Measurements from ENCODE around the gene SGSM1.
"Not testable (repeated sequence)": the region's sequence is repeated elsewhere in the genome, so short reads cannot be mapped to it uniquely, and the experiment has no call there.

Gene SGSM1

DNA sequence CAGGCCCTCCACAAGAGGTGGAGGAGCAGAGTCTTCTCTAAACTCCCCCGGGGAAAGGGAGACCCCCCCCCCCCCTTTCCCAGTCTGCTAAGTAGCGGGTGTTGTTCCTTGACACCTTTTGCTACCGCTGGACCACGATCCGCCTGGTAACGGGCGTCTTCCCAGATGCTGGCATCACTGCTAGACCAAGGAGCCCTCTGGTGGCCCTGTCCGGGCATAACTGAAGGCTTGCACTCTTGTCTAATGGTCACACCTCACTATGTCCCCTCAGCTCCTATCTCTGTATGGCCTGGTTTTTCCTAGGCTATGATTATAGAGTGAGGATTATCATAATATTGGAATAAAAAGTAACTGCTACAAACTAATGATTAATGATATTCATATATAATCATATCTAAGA, 31.5 kb downstream of the SGSM1 start:
- DNase-seq = peak; percentile 41
- not testable (repeated sequence) for H3K36me3 ChIP-seq; H3K27me3 ChIP-seq; H3K4me3 ChIP-seq (ENCODE audit: low read depth, low read length); H3K4me1 ChIP-seq; H3K9me3 ChIP-seq
- peak; percentile 32 for TF ChIP-seq CTCF (IDR thresholded peaks at IDR 0.05; ENCODE audit: low read depth, low read length)

DNA sequence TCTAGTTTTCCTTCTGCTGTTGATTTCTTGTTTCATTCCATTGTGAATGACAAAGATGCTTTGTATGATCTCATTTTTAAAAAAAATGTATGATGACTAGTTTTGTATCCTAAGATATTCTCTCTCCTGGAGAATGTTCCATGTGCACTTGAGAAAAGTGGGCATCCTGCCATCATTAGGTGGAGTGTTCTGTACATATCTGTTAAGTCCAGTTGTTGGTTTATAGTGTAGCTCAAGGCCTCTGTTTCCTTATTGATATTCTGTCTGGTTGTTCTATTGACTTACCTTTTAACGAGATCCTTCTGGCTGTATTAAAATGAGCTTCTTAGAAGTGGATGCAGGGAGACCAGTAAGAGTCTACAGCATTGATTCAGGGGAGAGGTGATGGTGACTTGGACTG, 35.2 kb downstream of the SGSM1 start:
- H3K27me3 ChIP-seq = no peaks in the 10 kb centered on the region
- DNase-seq = no peak
- no peak overlapping the region for H3K4me3 ChIP-seq (ENCODE audit: low read depth, low read length)
- TF ChIP-seq CTCF (IDR thresholded peaks at IDR 0.05; ENCODE audit: low read depth, low read length) = no peak
- H3K36me3 ChIP-seq = no peaks in the 10 kb centered on the region
- H3K4me1 ChIP-seq = no peaks in the 10 kb centered on the region
- H3K9me3 ChIP-seq = no peaks in the 10 kb centered on the region

DNA sequence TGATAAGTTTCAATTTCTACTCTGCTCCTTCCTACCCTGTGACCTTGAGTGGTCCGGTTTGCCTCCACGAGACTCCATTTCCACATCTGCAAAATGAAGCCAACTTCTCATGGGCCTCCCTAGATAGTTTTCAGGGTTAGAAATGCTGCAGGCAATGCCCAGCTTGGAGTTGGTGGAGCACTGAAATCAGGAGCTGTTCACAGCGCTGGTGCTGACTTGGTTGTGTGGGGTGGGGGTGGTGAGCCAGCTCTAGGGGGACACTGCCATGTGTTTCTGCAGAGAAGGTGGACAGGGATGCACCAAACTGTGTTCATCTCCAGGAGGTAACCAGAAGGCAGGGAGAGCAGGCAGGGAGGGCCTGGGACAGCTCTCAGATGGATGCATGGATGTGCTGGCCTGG, 37.0 kb downstream of the SGSM1 start:
- no peaks in the 10 kb centered on the region for H3K27me3 ChIP-seq
- no peak for TF ChIP-seq CTCF (IDR thresholded peaks at IDR 0.05; ENCODE audit: low read depth, low read length)
- no peaks in the 10 kb centered on the region for H3K4me1 ChIP-seq
- no peak for DNase-seq
- no peaks in the 10 kb centered on the region for H3K9me3 ChIP-seq
- H3K4me3 ChIP-seq (ENCODE audit: low read depth, low read length) = no peak overlapping the region
- no peaks in the 10 kb centered on the region for H3K36me3 ChIP-seq

- Histone ChIP-seq H3K27me3 (no peaks in the 10 kb centered on the region), H3K4me1 (no peaks in the 10 kb centered on the region), H3K36me3 (no peaks in the 10 kb centered on the region), H3K9me3 (no peaks in the 10 kb centered on the region), H3K4me3 (ENCODE audit: low read depth, low read length) (no peak overlapping the region)
- TF ChIP-seq CTCF (IDR thresholded peaks at IDR 0.05; ENCODE audit: low read depth, low read length) = no peak
- no peak for DNase-seq
Measured at GRCh38 chr22:24845041-24845898, 39.3 kb downstream of the SGSM1 start.

DNA sequence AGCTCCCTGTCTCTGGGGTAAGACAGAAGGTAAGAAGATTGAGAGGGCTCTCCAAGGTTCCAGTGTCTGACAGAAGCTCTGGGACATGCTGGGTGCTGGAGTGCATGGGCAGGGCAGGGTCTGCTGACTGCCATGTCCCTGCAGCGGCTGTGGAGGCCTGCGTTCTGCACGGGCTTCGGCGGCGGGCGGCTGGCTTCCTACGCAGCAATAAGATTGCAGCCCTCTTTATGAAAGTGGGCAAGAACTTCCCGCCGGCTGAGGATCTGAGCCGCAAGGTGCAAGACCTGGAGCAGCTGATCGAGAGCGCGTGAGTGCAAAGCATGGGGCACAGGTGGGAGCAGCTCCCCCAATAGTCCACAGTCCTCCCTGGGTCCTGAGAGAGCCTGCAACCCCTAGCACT, 41.5 kb downstream of the SGSM1 start:
- no peaks in the 10 kb centered on the region for H3K36me3 ChIP-seq
- no peak overlapping the region for H3K4me3 ChIP-seq (ENCODE audit: low read depth, low read length)
- DNase-seq = no peak
- no peaks in the 10 kb centered on the region for H3K27me3 ChIP-seq
- TF ChIP-seq CTCF (IDR thresholded peaks at IDR 0.05; ENCODE audit: low read depth, low read length) = no peak
- H3K4me1 ChIP-seq = no peaks in the 10 kb centered on the region
- H3K9me3 ChIP-seq = no peaks in the 10 kb centered on the region

DNA sequence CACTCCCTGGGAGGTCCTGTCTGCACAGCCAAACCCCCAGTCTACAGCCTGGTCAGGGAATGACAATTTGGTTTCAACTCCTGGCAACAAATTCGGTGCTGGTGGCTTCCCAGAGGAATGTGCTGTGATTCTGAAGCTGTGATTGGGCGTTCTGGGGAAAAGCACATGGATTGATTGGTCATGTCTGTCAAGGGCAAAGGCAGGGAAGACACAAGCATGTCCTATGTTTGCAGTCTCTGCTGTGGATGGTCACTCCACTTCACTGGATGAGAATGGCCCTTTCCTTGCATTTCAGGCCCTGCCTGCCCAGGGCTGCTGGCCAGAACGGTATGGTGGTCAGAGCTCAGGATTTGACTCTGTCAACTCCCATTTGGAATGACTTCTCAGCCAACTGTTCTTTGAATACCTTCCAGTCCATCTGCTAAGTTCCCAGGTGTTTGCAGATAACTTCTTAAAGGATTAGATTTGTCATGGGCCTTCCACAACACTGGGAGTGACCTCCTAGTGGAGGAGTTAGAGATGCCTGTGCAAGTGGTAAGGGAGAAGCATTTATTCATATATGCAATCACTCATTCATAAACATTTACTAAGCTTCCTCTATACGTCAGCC, 42.7 kb downstream of the SGSM1 start:
- no peak for TF ChIP-seq CTCF (IDR thresholded peaks at IDR 0.05; ENCODE audit: low read depth, low read length)
- no peaks in the 10 kb centered on the region for H3K36me3 ChIP-seq
- no peak for DNase-seq

More for the DNA sequence above, 42.7 kb downstream of the SGSM1 start:
- H3K9me3 ChIP-seq = no peaks in the 10 kb centered on the region
- H3K27me3 ChIP-seq = no peaks in the 10 kb centered on the region
- no peak overlapping the region for H3K4me3 ChIP-seq (ENCODE audit: low read depth, low read length)
- no peaks in the 10 kb centered on the region for H3K4me1 ChIP-seq
